Left renal cortex interstitium (tissue), 4 donors: ENCODE results near the gene PCDHGB6. TPM values are rescaled to one million over a fixed set of nuclear protein-coding genes. Genes with fewer than 3 reads are reported as not detected.
A peak's percentile ranks its signal among the peaks of the same experiment; 100 is the strongest.
"Not testable (repeated sequence)": the region's sequence is repeated elsewhere in the genome, so short reads cannot be mapped to it uniquely, and the experiment has no call there.

Experiments
- DNase-seq, 4 donors: peaks; one replicate each; pipeline ENCODE4 v3.0.0-alpha.2; 2013; ENCODE audit warnings: low read depth in 4 of 4, low spot score in 2 of 4, missing footprints in 1 of 4
- polyA plus RNA-seq, 4 donors: library from polyadenylated mRNA; unstranded; fragments of 120-200 nt; gene quantifications; one replicate each; pipeline ENCODE4 v1.2.1, GENCODE V29; 2013; ENCODE audit not compliant: insufficient read length in 4 of 4

The PCDHGB6 gene
- polyA plus RNA-seq, 4 donors, result 6.3 to 7.9 (median 7.4) TPM

GRCh38 chr5:141414548-141415274, 6.9 kb downstream of the PCDHGB6 start:
- not testable (repeated sequence) for DNase-seq

- DNase-seq, result not testable (repeated sequence)
Observed at GRCh38 chr5:141415275-141415618, 7.4 kb downstream of the PCDHGB6 start.

GRCh38 chr5:141417494-141418172, 9.8 kb downstream of the PCDHGB6 start, which contains the start of gene PCDHGB7:
Gene PCDHGB7, plus strand, starts transcription at chr5:141417677. Its CDS starts 183 bp downstream, at chr5:141417860.
- peak in 2 of 4 donors; percentile 29 to 43 for DNase-seq

- no peak for DNase-seq
Observed at GRCh38 chr5:141419074-141419880, 11.5 kb downstream of the PCDHGB6 start.

- DNase-seq, result no peak
Observed at GRCh38 chr5:141420855-141421488, 13.2 kb downstream of the PCDHGB6 start, which contains the start of gene PCDHGA11. Gene PCDHGA11, plus strand, starts transcription at chr5:141421051. Its CDS starts 177 bp downstream, at chr5:141421228.

GRCh38 chr5:141421489-141421855, 13.7 kb downstream of the PCDHGB6 start:
- DNase-seq, result no peak

GRCh38 chr5:141422742-141423291, 15.0 kb downstream of the PCDHGB6 start:
- DNase-seq, result no peak

- DNase-seq, result no peak
Observed at GRCh38 chr5:141427783-141428426, 20.1 kb downstream of the PCDHGB6 start.

- DNase-seq, result no peak
Observed at GRCh38 chr5:141430332-141431113, 22.7 kb downstream of the PCDHGB6 start, which contains the start of gene PCDHGA12. Gene PCDHGA12, plus strand, starts transcription at chr5:141430507. Its CDS starts 253 bp downstream, at chr5:141430760.

- DNase-seq, result no peak
Observed at GRCh38 chr5:141431286-141431685, 23.5 kb downstream of the PCDHGB6 start.

- DNase-seq, result not testable (repeated sequence)
Observed at GRCh38 chr5:141432308-141432707, 24.5 kb downstream of the PCDHGB6 start.

GRCh38 chr5:141432726-141433125, 24.9 kb downstream of the PCDHGB6 start:
- DNase-seq, result not testable (repeated sequence)

- no peak for DNase-seq
Observed at GRCh38 chr5:141434006-141434405, 26.2 kb downstream of the PCDHGB6 start.

- DNase-seq, result no peak
Observed at GRCh38 chr5:141437221-141437620, 29.4 kb downstream of the PCDHGB6 start.

- no peak for DNase-seq
Observed at GRCh38 chr5:141439411-141440141, 31.8 kb downstream of the PCDHGB6 start.

- no peak for DNase-seq
Observed at GRCh38 chr5:141440341-141440740, 32.5 kb downstream of the PCDHGB6 start.

GRCh38 chr5:141441571-141442170, 33.9 kb downstream of the PCDHGB6 start:
- DNase-seq, result no peak
